Transverse colon (tissue), 4 donors: ENCODE results near the gene SULF2.

Experiments
- CTCF ChIP-seq, 5 experiments: fragments of 200-600 bp in 3 of 5; fragments of 450-650 bp in 2 of 5; sonication (generic) in 3 of 5; IDR thresholded peaks; 1 replicate in 2 of 5; 2 replicates in 3 of 5; pipeline ENCODE4 v1.5.1; 2016 to 2017; ENCODE audit warnings: antibody characterized with exemption in 5 of 5, inconsistent platforms in 3 of 5, mild to moderate bottlenecking in 2 of 5, moderate library complexity in 1 of 5
- POLR2AphosphoS5 ChIP-seq, 3 donors: sonication (generic); formaldehyde crosslinking; IDR thresholded peaks; one replicate each; pipeline ENCODE4 v1.6.1; 2016; ENCODE audit warnings: antibody characterized with exemption in 3 of 3

- TF ChIP-seq CTCF (IDR thresholded peaks at IDR 0.05), result no peak
- no peak for TF ChIP-seq POLR2AphosphoS5 (IDR thresholded peaks at IDR 0.05)
Measured at GRCh38 chr20:47700327-47700726, 85.0 kb downstream of the SULF2 start.
